ENCODE measurements around the gene TRPV3. TPM values are rescaled to one million over a fixed set of nuclear protein-coding genes. Genes with fewer than 3 reads are reported as not detected.

TRPV3 gene
- total and polyA plus RNA-seq, 2 donors (not counting 3 experiments of a cell fraction or from before 2014, with no cell fraction given) = 0.01 TPM; not detected in 1

GRCh38 chr17:3544365-3544764, 13.2 kb downstream of the TRPV3 start:
- DNase-seq (ENCODE audit: low read depth, low spot score) (no peak), FAIRE-seq (no peak)
- dilution Hi-C loops (cut with MboI; ENCODE audit: extremely low pct_ligation_motif_present, low sequenced_read_pairs) (no loop called here), intact Hi-C loops (cut with micrococcal nuclease) (no loop called here)
- Histone ChIP-seq H3K27me3 (ENCODE audit: control insufficient read depth in 2 of 2, insufficient read depth in 2 of 2, low read length in 2 of 2) (no peaks in the 10 kb centered on the region), H3K4me2 (ENCODE audit: insufficient read depth, low read length) (no peak overlapping the region), H3K9me3 (replicated peaks; ENCODE audit: control insufficient read depth, insufficient read depth, low read length) (no peaks in the 10 kb centered on the region), H4K20me1 (replicated peaks; ENCODE audit: control insufficient read depth, extremely low read depth, insufficient read depth, low read length) (no peaks in the 10 kb centered on the region), H3K36me3 (ENCODE audit: control insufficient read depth in 2 of 2, extremely low read depth in 1 of 2, insufficient read depth in 2 of 2, low read length in 2 of 2) (no peaks in the 10 kb centered on the region), H3K9me1 (replicated peaks; ENCODE audit: control insufficient read depth, extremely low read depth, insufficient read depth, low read length) (no peaks in the 10 kb centered on the region), H3K4me3 (replicated peaks in 1 of 3; ENCODE audit: insufficient read depth in 1 of 3, low read depth in 1 of 3, low read length in 3 of 3) (no peak overlapping the region), H2AFZ (ENCODE audit: low read depth, low read length) (no peak overlapping the region), H3K27ac (ENCODE audit: insufficient read depth, low read depth, low read length) (no peak overlapping the region), H3K4me1 (ENCODE audit: control insufficient read depth, extremely low read depth, insufficient read depth, low read length) (no peaks in the 10 kb centered on the region), H3K79me2 (ENCODE audit: control insufficient read depth, insufficient read depth, low read length) (no peaks in the 10 kb centered on the region), H3K9ac (replicated peaks; ENCODE audit: extremely low read depth, insufficient read depth, low read length) (no peak overlapping the region)
- CTCF ChIA-PET = no interaction called here
- no peak for TF ChIP-seq GATA2 (IDR thresholded peaks at IDR 0.05; ENCODE audit: insufficient read depth, insufficient read length, low read depth, low read length)
- no peak for TF ChIP-seq JUN (IDR thresholded peaks at IDR 0.05; ENCODE audit: borderline replicate concordance, insufficient read depth, insufficient read length, low read depth)
- TF ChIP-seq, protein P1, sequence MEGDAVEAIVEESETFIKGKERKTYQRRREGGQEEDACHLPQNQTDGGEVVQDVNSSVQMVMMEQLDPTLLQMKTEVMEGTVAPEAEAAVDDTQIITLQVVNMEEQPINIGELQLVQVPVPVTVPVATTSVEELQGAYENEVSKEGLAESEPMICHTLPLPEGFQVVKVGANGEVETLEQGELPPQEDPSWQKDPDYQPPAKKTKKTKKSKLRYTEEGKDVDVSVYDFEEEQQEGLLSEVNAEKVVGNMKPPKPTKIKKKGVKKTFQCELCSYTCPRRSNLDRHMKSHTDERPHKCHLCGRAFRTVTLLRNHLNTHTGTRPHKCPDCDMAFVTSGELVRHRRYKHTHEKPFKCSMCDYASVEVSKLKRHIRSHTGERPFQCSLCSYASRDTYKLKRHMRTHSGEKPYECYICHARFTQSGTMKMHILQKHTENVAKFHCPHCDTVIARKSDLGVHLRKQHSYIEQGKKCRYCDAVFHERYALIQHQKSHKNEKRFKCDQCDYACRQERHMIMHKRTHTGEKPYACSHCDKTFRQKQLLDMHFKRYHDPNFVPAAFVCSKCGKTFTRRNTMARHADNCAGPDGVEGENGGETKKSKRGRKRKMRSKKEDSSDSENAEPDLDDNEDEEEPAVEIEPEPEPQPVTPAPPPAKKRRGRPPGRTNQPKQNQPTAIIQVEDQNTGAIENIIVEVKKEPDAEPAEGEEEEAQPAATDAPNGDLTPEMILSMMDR (IDR thresholded peaks at IDR 0.05; ENCODE audit: extremely low read depth in 1 of 2, insufficient read depth in 1 of 2, low read depth in 1 of 2, low read length in 2 of 2) = no peak
- TF ChIP-seq POLR2AphosphoS5 (IDR thresholded peaks at IDR 0.05; ENCODE audit: insufficient read depth, low read depth, low read length) = no peak
- no peak for TF ChIP-seq EZH2 (IDR thresholded peaks at IDR 0.05; ENCODE audit: borderline replicate concordance, low read depth, low read length, severe bottlenecking)
- no peak for TF ChIP-seq POLR2A (IDR thresholded peaks at IDR 0.05; ENCODE audit: low read depth, low read length)
- TF ChIP-seq MAX (IDR thresholded peaks at IDR 0.05; ENCODE audit: insufficient read depth, insufficient read length) = no peak
- TF ChIP-seq MYC (IDR thresholded peaks at IDR 0.05; ENCODE audit: low read depth, low read length) = no peak
- no peak for TF ChIP-seq FOS (IDR thresholded peaks at IDR 0.05; ENCODE audit: borderline replicate concordance, insufficient read depth, low read length)
- POLR2A ChIA-PET = no interaction called here
- no TSS peak for BruUV-seq (replicated peaks)

Measured in endothelial cell of umbilical vein (primary cell).